Measurements from ENCODE around the gene NEDD4.
"Not testable (repeated sequence)": the region's sequence is repeated elsewhere in the genome, so short reads cannot be mapped to it uniquely, and the experiment has no call there.

Gene NEDD4

DNA sequence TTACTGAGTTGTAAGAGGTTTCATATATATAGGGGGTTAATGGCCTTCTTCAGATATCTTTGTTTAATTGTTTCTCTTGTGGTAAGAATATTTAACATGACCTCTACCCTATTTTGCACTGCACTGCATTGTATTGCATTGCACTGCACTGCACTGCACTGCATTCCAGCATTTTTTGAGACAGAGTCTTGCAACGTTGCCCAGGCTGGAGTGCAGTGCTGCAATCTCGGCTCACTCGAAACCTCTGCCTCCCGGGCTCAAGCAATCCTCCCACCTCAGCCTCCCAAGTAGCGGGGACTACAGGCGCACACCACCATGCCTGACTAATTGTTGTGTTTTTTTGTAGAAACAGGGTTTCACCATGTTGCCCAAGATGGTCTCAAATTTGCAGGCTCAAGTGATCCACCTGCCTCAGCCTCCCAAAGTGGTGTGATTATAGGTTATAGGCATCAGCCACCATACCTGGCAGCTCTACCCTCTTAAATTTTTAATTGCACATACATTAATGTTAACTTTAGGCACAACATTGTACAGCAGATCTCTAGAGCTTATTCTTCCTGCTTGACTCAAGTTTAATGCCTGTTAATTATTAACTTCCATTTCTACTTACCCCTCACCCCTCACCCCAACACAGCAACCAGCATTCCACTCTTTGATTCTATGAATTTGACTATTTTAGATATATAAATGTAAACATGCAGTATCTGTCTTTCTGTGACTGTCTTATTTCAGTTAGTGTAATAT is 38.4 kb downstream of the NEDD4 start:
- no peak for DNase-seq

DNA sequence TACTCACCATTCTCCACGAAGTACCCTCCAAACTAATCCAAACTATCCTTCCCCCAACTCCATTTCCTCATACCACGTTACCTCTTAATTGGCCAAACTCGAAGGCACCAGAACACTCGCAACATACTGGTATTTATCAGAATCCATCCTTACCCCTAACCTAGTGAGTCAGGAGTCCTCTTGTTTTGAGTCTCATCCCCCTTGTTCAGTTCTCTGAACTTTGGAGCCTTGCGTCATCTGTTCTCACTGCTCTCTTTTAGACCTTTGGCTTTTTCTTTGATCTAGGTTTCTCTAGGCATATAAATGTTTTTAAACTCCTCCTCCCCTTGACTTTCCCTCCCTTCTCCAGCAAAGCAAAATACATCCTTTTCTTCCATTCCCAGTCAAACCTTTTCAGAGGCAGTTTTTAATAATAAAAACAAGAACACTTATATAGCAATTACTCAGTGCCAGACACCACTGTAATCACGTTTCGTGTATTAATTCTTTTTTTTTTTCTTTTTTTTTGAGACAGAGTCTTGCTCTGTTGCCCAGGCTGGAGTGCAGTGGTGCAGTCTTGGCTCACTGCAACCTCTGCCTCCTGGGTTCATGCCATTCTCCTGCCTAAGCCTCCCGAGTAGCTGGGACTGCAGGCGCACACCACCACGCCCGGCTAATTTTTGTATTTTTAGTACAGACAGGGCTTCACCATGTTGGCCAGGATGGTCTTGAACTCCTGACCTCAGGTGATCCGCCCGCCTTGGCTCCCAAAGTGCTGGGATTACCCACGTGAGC is 40.7 kb downstream of the NEDD4 start:
- not testable (repeated sequence) for DNase-seq

DNA sequence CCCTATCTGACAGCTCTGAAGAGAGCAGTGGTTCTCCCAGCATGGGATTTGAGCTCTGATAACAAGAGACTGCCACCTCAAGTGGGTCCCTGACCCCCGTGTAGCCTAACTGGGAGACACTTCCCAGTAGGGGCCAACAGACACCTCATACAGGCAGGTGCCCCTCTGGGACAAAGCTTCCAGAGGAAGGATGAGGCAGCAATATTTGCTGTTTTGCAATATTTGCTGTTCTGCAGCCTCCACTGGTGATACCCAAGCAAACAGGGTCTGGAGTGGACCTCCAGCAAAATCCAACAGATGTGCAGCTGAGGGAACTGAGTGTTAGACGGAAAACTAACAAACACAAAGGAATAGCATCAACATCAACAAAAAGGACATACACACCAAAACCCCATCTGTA is 48.8 kb downstream of the NEDD4 start:
- DNase-seq: not testable (repeated sequence)

GRCh38 chr15:55942332-55942731 is 51.1 kb downstream of the NEDD4 start:
- no peak for DNase-seq

GRCh38 chr15:55937040-55937439 is 56.4 kb downstream of the NEDD4 start:
- DNase-seq: no peak

DNA sequence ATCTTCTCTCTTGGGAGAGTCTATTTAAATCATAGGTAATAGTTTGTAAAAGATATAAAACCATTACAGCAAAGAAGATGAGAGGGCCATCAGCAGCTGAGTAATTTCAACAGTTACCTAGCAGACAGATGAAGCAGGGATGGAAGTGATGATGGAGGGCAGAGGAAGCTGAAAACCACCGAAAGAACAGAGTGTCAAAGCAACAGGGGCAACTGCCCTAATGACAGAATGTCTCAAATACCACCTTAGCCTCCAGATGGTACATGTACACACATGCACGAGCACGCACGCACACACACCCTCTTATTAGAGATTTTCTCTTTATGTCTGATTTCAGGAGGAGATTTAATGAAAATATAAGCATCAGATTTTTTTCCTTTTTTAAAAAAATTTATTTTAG is 64.5 kb downstream of the NEDD4 start:
- peak; percentile 21 for DNase-seq

DNA sequence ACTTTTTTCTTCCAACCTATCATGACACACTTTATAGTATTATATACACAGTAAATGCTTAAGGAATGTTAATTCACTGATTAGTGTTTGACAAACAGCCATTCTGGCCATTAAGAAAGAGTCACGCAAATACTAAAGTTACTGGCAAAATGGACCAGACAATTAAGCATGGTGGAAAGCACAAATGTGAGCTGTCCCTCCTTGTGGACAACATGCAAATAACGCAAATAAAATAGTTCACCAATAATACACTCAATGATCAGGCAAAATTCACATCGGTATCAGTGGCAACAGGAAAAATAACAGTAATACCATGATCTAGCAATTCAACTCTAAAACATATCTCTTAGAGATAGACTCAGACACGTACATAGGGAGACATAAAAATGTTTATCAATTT is 71.7 kb downstream of the NEDD4 start:
- no peak for DNase-seq

DNA sequence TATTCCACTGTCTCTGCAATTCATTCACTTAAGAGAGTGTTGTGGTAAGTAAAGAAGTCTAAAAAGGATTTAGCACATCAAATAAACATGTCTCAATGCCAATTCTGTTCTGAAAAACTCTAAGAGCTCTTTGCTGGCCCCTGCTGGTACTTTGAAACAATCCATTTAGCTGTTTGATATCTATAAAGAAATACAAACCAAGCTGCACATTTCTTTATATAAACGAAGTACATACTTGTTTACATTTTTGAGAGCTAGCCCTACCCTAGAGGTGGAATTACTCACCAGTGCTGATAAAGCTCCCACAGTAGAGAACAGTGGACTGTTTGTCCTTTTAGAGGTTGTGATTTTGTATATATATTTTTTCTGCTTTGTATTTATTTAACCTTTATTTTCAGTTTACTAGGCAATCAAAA is 75.5 kb downstream of the NEDD4 start:
- DNase-seq: peak; percentile 65

- peak; percentile 28 for DNase-seq
These were observed 76.6 kb downstream of the NEDD4 start for GRCh38 chr15:55916666-55917409.

- DNase-seq: no peak
These were observed 77.4 kb downstream of the NEDD4 start for GRCh38 chr15:55915876-55916567.

- DNase-seq: no peak
These were observed 78.2 kb downstream of the NEDD4 start for GRCh38 chr15:55915221-55915620.

- DNase-seq: no peak
These were observed 79.0 kb downstream of the NEDD4 start for GRCh38 chr15:55914446-55914845.

DNA sequence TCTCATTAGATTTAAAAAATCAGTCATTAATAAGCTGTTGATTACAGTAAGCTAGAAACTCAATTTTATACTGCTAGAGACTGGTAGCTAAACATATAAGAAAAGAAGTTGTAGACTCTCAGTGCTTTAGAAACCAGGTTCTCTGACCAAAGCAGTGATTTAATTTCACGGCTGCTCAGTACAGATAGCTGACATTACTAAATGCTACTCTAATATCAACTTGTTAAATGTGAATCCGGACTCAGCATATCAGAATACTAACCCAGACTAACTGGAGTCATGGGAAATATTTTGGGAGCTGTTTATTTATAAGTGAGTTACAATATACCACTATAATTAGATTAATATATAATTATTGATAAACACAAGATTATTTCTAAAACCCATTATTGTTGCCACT is 80.4 kb downstream of the NEDD4 start:
- DNase-seq: no peak

DNA sequence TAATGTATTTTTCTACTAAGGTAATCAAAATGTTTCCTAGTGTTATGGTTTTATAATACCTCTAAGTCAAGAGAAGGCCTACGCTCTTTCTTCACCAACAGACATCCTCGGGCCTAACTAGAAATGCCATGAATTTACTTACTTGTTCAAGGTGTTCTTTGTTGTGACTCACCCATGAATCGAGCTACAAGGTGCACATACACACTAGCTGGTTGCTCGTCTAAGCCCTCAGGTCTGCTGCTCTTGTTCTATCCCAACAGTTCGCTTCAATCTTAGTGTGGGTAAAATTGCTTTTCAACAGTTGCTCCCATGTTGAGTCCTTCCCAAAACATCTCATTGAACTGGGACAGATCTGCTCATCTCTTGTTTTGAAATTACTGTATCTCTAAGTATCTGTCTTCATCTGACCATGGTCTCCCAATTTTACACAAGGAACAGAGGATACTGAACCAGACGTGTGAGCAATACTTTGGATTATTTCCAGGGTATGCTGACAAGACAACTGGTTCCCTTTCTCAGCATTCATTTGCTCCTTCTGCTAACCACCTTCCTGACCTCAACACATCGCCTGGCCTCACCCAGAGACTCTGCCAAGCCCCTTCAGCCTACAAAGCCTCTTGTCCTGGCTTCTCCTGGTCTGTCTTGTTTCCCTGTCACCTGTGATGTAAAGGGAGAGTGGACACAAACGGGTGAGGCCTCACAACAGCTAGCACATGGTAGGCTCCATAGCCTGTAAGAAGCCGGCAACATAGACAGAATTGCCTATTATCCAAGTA is 84.2 kb downstream of the NEDD4 start:
- no peak for DNase-seq

- DNase-seq: no peak
These were observed 85.6 kb downstream of the NEDD4 start for GRCh38 chr15:55907797-55908196.

GRCh38 chr15:55902981-55903380 is 90.4 kb downstream of the NEDD4 start:
- no peak for DNase-seq

DNA sequence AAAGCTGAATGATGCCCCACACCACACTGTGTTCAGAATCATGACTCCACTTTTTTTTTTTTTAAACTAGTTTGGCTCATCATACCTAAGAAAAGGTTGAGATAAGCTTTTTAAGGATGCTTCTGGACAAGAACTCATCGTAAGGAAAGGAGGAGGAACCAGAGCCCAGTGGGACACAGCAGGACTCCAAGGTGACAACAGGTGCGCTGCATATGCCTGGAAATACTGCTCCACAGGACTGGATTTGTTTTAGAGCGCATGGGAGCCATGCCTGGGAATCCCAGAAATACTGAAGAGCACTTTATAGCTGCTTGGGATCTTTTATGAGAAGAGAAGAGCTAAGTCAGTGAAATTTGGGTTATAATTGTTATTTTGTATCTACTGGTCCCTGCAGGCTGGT is 93.4 kb downstream of the NEDD4 start:
- no peak for DNase-seq

DNA sequence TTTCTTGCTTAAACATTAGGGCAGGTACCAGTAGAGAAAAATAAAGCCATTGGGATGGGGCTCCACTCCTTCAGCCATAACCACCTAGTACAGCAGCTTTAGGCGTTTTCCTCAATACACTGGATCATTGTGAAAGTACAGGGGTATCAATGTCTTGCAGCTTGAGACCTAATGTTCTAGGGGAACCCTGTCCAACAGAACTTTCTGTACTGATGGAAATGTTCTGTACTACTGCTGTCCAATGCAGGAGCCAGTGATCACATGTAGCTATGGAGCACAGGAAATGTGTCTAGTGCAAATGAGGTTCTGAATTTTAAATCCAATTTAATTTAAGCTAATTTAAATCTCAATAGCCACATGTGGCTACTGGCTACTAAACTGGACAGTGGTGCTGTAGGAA is 93.9 kb downstream of the NEDD4 start:
- DNase-seq: no peak

GRCh38 chr15:55897560-55898336 is 95.7 kb downstream of the NEDD4 start:
- peak; percentile 73 for DNase-seq

- DNase-seq: no peak
These were observed 98.9 kb downstream of the NEDD4 start for GRCh38 chr15:55894399-55894965.

DNA sequence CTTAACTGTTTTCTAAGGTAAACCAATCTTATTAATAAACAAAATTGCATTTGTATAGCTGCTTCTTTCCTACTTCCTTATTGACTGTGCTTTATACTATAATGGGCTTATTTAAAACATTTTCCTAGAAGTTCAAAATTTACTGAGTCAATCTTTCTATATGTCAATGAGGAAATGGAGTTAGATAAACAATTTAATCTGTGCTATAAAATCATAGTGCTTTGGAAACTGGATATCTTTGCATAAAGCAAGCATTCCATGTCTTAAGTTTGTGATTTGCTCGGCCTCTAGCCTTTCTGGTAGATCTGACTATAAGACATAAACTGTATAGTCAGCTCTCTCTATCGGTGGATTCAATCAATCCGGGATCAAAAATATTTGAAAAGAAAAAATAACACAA is 99.6 kb downstream of the NEDD4 start:
- no peak for DNase-seq
